Skeletal muscle tissue (tissue), 4 donors: Measurements from ENCODE around the gene CARS1. TPM values are rescaled to one million over a fixed set of nuclear protein-coding genes. Genes with fewer than 3 reads are reported as not detected.

Source experiments
- H3K27ac ChIP-seq: one replicate; pipeline ENCODE4 v1.7.0; 2013; ENCODE audit warnings: mild to moderate bottlenecking, low read depth, low read length, inconsistent platforms
- H3K27me3 ChIP-seq, 3 donors: one replicate each; pipeline ENCODE4 v1.7.0; 2013; ENCODE audit warnings: low read length in 3 of 3; ENCODE audit not compliant: control insufficient read depth in 3 of 3, insufficient read depth in 3 of 3
- H3K36me3 ChIP-seq, 3 donors: one replicate each; pipeline ENCODE4 v1.7.0; 2013; ENCODE audit warnings: low read length in 3 of 3; ENCODE audit not compliant: control insufficient read depth in 3 of 3, insufficient read depth in 3 of 3
- H3K4me1 ChIP-seq, 3 donors: one replicate each; pipeline ENCODE4 v1.7.0; 2013; ENCODE audit warnings: low read length in 3 of 3, mild to moderate bottlenecking in 3 of 3; ENCODE audit not compliant: control insufficient read depth in 3 of 3, insufficient read depth in 3 of 3
- H3K4me3 ChIP-seq, 3 donors: one replicate each; pipeline ENCODE4 v1.7.0; 2013; ENCODE audit warnings: low read length in 3 of 3
- H3K9ac ChIP-seq, 3 donors: one replicate each; pipeline ENCODE4 v1.7.0; 2013; ENCODE audit warnings: low read length in 3 of 3, mild to moderate bottlenecking in 3 of 3, moderate library complexity in 2 of 3, low read depth in 1 of 3
- H3K9me3 ChIP-seq, 3 donors: one replicate each; pipeline ENCODE4 v1.7.0; 2013; ENCODE audit warnings: low read length in 3 of 3; ENCODE audit not compliant: control insufficient read depth in 3 of 3
- total RNA-seq: library from RNA; depleted of rRNA; stranded (reverse); fragments of >200 nt; gene quantifications from one replicate; pipeline ENCODE4 v1.2.3, GENCODE V29; 2014
- donor health status: Osteomylitis.

Gene CARS1
- total RNA-seq, 1 donor from 2014 or later, result 11.5 TPM

DNA sequence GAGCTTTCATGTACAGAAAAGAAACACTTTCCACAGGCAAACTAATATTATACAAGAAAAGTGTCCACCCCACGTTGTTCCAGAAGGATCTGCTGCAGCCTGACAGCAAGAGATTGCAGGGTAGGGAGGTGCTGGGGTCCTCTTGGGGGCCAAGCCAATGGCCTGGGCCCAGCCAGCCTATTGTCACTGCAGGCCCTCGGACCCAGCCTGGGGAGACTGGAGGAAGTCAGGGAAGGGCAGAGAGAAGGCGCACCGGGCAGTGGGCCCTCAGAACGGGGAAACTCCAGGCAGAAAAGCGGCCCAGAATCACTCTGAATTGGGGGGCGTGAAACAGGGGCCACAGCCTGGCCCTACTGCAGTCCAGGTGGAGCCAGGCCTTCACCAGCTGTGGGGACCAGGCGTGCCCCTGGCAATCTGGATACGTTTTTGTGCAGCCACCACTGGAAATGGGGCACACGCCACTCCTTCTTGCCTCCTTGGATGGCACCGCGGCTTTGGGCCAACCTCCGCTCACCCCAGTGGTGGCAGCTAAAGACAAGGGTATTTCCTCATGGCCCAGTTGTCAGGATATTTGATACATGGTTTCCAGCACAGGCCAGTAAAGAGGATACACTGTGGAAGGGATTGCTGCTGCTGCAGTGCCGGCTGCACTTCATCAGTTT, 61.2 kb downstream of the CARS1 start:
- no peak overlapping the region for H3K27ac ChIP-seq
- no peak overlapping the region for H3K4me3 ChIP-seq
- H3K36me3 ChIP-seq, result peaks cover 4 to 11% (median 10%) of the 10 kb centered on the region in 3 donors
- H3K27me3 ChIP-seq, result no peaks in the 10 kb centered on the region
- H3K4me1 ChIP-seq, result peaks cover 12 to 33% (median 20%) of the 10 kb centered on the region in 3 donors
- H3K9ac ChIP-seq, result no peak overlapping the region
- no peaks in the 10 kb centered on the region for H3K9me3 ChIP-seq

- H3K36me3 ChIP-seq, result peaks cover 1 to 5% (median 2%) of the 10 kb centered on the region in 3 donors
- H3K4me3 ChIP-seq, result no peak overlapping the region
- H3K9me3 ChIP-seq, result no peaks in the 10 kb centered on the region
- H3K4me1 ChIP-seq, result peaks cover 22 to 31% (median 23%) of the 10 kb centered on the region in 3 donors
- no peaks in the 10 kb centered on the region for H3K27me3 ChIP-seq
- no peak overlapping the region for H3K9ac ChIP-seq
- no peak overlapping the region for H3K27ac ChIP-seq
Observed at GRCh38 chr11:2995031-2995561, 62.1 kb downstream of the CARS1 start.

DNA sequence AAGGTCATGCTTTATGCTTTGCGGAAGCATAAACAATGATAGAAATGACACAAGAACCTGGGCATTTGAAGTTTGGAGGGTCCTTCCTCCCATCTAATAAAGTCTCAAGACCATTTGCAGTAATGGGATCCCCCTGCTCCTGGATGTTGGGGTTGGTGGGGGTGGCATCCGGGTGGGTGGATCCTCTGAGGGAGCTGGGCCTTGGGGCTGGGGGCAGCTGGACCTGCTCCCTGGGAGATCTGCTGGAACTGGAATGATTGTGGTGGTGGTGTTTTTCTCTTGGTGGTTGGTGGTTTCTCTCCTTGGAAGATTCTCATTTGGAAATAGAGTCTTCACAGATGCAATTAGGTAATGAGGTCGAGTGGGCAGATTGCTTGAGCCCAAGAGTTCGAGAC, 62.9 kb downstream of the CARS1 start:
- Histone ChIP-seq H3K4me3 (no peak overlapping the region), H3K9me3 (no peaks in the 10 kb centered on the region), H3K27ac (no peak overlapping the region), H3K27me3 (no peaks in the 10 kb centered on the region), H3K9ac (no peak overlapping the region), H3K4me1 (peaks cover 29% of the 10 kb centered on the region in 3 donors), H3K36me3 (no peaks in the 10 kb centered on the region)

GRCh38 chr11:2992997-2993325, 64.3 kb downstream of the CARS1 start:
- H3K27ac ChIP-seq, result no peak overlapping the region
- no peaks in the 10 kb centered on the region for H3K27me3 ChIP-seq
- H3K9ac ChIP-seq, result peak overlapping the region in 2 of 3 donors; percentile 20 to 93
- H3K36me3 ChIP-seq, result no peaks in the 10 kb centered on the region
- peak overlapping the region; percentile 66 to 91 (median 88) for H3K4me3 ChIP-seq
- peaks cover 41 to 43% (median 43%) of the 10 kb centered on the region in 3 donors for H3K4me1 ChIP-seq
- no peaks in the 10 kb centered on the region for H3K9me3 ChIP-seq

- Histone ChIP-seq H3K36me3 (no peaks in the 10 kb centered on the region), H3K27me3 (no peaks in the 10 kb centered on the region), H3K4me1 (peaks cover 44 to 47% (median 46%) of the 10 kb centered on the region in 3 donors), H3K4me3 (peak within 1 kb of the TSS; percentile 85 to 91 (median 88)), H3K9ac (peak within 1 kb of the TSS; percentile 88 to 94 (median 93)), H3K9me3 (no peaks in the 10 kb centered on the region), H3K27ac (peak within 1 kb of the TSS; percentile 89)
Observed at GRCh38 chr11:2992234-2992996, 64.8 kb downstream of the CARS1 start, which contains the start of gene NAP1L4. Gene NAP1L4, minus strand, starts transcription at chr11:2992329. Its CDS starts 13,109 bp downstream, at chr11:2979220.

DNA sequence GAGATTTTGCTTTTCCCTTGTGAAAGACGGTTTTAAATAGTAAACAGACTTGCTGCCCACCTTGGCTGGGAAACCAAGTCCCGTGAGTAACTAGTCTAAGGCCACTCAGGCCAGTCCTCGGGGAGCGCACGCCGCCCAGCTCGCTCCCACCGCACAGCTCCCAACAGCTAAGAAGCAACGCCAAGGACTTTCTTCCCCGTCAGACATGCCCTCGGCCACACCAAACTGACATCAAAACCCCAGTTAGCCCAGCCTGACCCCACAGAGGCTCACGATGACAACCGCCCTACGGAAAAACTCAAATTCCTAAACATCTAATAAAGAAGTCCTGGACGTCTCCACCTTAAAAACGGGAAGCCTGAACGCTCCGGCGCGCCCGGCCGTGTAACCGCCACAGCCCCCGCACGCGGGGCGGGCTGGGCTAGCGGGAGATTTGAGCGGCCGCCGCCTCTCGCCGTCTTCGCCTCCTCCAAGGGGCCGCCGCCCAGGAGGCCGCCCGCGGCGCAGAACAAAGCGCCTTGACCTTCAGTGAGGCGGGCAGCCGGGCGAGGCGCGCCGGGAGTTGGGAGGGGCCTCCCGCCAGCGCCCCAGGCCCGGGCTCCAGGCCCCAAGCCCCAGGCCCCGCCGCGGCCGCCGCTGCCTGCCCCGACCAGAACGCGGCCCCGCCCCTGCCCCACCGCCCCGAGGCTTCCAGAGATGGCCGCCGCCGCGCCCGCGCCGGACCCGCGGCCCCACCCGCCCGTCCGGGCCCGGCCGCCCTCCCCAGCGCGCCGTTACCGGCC, 65.6 kb downstream of the CARS1 start:
- Histone ChIP-seq H3K27me3 (no peaks in the 10 kb centered on the region), H3K4me3 (peak overlapping the region; percentile 85 to 91 (median 88)), H3K4me1 (peaks cover 41 to 47% (median 44%) of the 10 kb centered on the region in 3 donors), H3K27ac (peak overlapping the region; percentile 89), H3K9ac (peak overlapping the region; percentile 88 to 94 (median 93)), H3K9me3 (no peaks in the 10 kb centered on the region), H3K36me3 (peaks cover 0 to 2% (median 0%) of the 10 kb centered on the region in 3 donors)

GRCh38 chr11:2990617-2991451, 66.4 kb downstream of the CARS1 start:
- H3K27me3 ChIP-seq, result no peaks in the 10 kb centered on the region
- peaks cover 37 to 42% (median 40%) of the 10 kb centered on the region in 3 donors for H3K4me1 ChIP-seq

DNA sequence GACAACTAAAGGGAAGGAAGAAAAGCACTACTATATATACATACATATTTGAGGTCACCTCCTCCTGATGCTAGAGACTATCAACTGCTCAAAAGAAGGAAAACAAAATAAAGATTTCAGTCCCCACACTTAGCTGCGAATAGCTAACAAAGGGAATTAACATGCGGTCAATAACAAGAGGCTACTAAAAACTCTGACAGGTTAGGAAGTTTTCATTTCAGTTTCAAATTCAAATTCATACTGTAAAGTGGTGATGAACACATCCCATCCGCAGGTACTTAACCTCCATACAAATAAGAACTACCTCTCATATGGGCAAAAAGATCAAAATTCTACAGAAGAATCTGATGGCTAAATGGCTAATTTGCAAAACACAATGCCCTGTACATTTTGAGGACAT, 67.7 kb downstream of the CARS1 start:
- Histone ChIP-seq H3K27me3 (no peaks in the 10 kb centered on the region), H3K36me3 (peaks cover 0 to 2% (median 0%) of the 10 kb centered on the region in 3 donors), H3K27ac (no peak overlapping the region), H3K4me1 (peaks cover 35 to 40% (median 39%) of the 10 kb centered on the region in 3 donors), H3K4me3 (peak overlapping the region in 1 of 3 donors; percentile 85), H3K9ac (peak overlapping the region in 1 of 3 donors; percentile 60), H3K9me3 (no peaks in the 10 kb centered on the region)

More at GRCh38 chr11:2990617-2991451, 66.4 kb downstream of the CARS1 start:
- peaks cover 0 to 2% (median 0%) of the 10 kb centered on the region in 3 donors for H3K36me3 ChIP-seq
- no peaks in the 10 kb centered on the region for H3K9me3 ChIP-seq
- H3K9ac ChIP-seq, result peak overlapping the region; percentile 88 to 94 (median 93)
- peak overlapping the region; percentile 89 for H3K27ac ChIP-seq
- peak overlapping the region; percentile 85 to 91 (median 88) for H3K4me3 ChIP-seq

DNA sequence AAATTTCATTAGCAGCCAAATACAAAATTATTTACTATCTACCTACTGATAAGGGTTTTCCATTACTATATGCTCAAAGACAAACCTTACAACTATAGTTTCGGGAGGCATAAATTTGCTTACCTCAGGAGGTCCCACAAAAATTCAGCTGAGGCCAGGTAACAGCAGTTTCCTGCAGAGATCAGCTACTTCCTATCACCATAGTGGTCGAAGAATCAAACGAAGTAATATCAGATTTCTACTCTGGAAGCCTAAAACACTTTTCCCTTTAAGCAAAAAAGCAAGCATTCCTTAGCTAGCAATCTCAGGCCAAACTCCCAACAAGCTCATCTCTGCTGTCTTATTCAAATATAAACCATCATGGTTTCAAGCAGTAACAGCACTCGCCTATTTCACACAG, 68.2 kb downstream of the CARS1 start:
- Histone ChIP-seq H3K27me3 (no peaks in the 10 kb centered on the region), H3K27ac (no peak overlapping the region), H3K9me3 (no peaks in the 10 kb centered on the region), H3K4me3 (peak overlapping the region in 1 of 3 donors; percentile 2), H3K4me1 (peaks cover 35 to 40% (median 39%) of the 10 kb centered on the region in 3 donors), H3K9ac (peak overlapping the region in 1 of 3 donors; percentile 60), H3K36me3 (peaks cover 0 to 2% (median 0%) of the 10 kb centered on the region in 3 donors)
